ENCODE measurements around the gene LRRC1. TPM values are rescaled to one million over a fixed set of nuclear protein-coding genes. Genes with fewer than 3 reads are reported as not detected.

The LRRC1 gene
- total RNA-seq, 1 donor from 2014 or later, result 14.3 TPM

Other genes starting within 250 kb of the LRRC1 start
- gene GCLC, start 249.9 kb upstream of the LRRC1 start, total RNA-seq, result 26.9 and 31.6 TPM in 2 replicates
- gene KLHL31, start 129.2 kb upstream of the LRRC1 start, total RNA-seq, result 0.19 and 0.36 TPM in 2 replicates

All from astrocyte (in vitro differentiated cells and primary cell).